CD4-positive, alpha-beta T cell treated with Interleukin-17A for 1 hour (primary cell): ENCODE data around the gene GATAD2A.

ENCODE experiments used
- DNase-seq: peaks from one replicate; pipeline ENCODE4 v3.0.0-alpha.2; 2020

GATAD2A gene

DNA sequence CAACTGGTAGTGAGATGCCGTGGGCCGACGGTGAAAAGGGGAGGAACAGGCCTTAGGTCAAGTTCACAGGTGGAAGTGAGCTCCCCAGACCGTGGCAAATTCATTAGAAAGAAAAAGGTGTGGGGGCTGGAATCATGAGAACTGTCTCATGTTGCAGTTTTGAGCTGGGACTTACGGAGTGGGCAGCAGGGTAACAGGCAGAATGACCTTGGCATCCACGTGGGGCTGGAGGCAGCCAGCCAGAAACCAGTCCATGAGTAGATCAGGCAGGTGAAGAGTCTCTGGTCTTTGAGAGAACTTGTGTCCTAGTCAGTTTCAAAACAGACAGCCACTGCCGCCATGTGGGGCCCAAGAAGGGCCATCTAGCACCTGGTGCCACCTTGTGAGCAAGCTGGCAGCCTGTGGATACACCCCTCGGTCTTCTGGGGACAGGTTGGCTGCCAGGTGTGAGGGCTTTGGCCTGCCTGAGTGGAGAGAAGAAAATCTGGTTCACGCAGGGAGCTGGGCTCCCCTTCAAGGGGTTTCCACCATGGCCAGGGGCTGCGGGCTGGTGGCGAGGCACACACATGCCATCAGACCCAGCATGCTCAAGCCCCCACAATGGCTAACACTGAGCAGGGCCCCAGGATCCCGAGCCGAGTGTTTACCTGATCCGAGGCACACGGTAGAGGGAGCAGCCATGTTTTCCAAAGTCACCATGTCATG, 86.0 kb downstream of the GATAD2A start:
- DNase-seq, result no peak

DNA sequence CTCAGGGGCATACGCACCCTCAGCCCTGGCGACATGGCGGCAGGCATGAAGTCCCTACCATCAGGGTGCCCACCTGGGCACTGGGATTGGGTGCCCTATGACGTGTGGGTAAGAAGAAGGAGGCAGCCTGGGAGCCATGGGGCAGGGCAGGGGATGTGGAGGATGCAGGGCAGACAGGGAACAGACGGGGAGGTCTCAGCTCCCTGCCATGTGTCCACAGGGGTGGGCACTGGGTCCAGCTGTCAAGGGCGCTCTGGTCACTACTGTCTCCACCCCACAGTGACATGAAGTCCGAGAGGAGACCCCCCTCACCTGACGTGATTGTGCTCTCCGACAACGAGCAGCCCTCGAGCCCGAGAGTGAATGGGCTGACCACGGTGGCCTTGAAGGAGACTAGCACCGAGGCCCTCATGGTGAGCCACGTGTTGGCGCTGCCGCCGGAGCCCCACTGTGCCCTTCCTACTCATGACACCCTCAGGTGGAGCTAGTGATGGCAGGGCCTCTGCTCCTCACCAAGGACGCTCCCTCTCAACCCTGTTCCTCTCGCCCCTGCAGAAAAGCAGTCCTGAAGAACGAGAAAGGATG, 86.6 kb downstream of the GATAD2A start:
- no peak for DNase-seq

- DNase-seq, result no peak
Measured at GRCh38 chr19:19493841-19494546, 88.5 kb downstream of the GATAD2A start.

- no peak for DNase-seq
Measured at GRCh38 chr19:19495614-19496603, 90.4 kb downstream of the GATAD2A start.

GRCh38 chr19:19498255-19498991, 92.9 kb downstream of the GATAD2A start:
- no peak for DNase-seq

DNA sequence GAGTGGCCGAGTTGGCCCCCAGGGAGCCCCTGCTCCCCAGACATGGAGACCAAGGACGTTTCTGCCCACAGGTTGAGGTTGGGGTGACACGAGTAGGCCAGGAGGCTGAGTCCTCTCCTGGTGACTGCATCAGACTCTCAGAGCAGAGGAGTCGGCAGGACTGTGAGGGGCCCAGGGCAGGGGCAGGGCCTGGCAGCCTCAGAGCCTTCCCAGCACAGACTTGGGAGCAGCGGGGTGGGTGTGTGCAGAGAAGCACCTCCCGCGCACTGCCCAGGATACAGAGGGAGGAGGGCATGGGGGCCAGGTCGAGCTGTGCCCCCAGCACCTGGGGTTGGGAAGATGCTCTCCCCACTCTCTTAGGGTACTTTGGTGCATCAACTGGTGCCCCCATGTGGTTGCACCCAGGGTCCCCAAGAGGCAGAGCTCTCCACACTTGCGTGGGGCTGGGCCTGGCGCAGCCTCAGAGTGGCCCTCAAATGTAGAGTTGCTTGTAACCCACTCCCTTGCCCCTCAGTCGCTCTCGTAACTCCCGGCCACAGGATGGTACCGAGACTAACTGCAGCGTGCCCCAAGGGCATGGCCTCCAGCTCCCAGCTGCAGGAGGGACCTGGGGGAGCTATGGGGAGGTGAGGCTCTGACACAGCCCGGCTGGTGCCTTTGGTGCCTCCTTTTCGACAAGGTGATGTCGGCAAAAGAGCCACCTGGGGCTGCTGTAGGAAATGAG, 94.0 kb downstream of the GATAD2A start:
- DNase-seq, result no peak

- no peak for DNase-seq
Measured at GRCh38 chr19:19500975-19501644, 95.6 kb downstream of the GATAD2A start.

- DNase-seq, result no peak
Measured at GRCh38 chr19:19501798-19502197, 96.3 kb downstream of the GATAD2A start.

GRCh38 chr19:19502281-19502680, 96.8 kb downstream of the GATAD2A start:
- DNase-seq, result no peak

DNA sequence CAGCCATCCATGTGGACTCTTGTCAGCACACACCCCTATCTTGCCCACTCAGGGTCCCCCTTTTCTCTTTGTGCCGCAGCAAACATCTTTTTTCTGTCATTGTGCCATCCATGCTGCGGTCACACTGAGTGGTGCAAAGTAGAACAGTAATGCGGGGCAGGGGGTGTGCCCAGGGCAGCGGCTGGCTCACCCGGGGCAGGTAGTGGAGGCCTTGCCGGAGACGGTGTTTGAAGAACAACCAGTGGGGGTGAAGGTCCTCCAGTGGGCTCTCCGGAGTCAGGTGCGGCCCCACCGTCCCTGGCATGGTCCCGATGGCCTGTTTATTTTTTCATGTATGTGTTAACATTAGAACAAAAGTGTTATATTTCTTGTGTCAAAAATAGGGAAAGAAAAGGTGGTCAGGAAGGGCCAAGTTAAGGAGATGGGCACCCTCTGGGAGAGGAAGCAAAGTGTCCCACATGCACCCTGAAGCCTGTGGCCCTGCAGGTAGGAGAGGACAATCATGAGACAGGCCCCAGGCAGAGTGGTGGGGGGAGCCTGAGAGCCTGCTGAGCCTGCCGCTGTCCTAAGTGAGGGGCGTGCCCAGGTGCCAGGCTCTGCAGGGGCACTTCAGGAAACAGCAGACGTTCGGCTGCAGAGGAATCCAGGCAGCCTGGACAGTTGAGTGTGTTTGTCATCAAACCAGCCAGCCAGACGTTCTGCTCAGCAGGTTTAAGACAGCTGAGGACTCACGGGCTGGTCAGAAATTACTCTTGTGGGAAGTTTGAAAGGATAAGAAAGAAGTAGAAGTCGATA, 97.5 kb downstream of the GATAD2A start:
- DNase-seq, result no peak

DNA sequence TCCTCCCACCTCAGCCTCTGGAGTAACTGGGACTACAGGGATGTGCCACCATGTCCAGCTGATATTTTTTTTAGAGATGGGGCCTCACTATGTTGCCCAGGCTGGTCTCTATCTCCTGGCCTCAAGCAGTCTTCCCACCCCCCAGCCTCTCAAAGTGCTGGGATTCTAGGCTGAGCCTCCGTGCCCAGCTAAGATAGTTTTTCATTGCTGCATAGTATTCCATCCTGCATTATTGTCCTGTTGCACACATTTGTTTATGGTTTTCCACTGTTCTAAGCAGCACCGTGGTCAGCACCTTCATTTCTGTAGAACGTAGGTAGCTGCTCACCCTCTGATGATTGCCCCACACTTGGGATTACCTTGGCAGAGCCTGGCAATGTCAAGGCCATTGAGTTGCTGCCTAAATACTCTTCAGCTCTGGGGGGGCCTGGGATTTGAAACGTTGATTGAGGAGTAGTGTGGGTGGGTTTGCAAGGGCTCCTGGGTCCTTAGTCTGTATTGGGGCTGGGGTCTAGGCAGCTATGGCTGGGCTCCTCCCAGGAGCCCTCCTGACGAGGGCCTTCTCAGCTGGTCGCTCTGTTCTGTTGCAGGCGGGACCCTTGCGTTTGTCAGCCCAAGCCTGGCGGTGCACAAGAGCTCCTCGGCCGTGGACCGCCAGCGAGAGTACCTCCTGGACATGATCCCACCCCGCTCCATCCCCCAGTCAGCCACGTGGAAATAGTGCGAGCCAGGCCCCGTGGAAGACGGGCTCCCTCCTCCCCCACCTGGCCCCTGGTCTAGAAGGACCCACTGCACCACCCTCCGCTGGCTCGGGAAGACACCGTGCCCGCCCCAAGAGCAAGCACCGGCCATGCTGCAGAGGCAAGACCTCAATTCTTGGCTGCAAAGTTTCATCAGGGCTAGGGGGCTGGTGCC, 99.5 kb downstream of the GATAD2A start:
- no peak for DNase-seq

- DNase-seq, result no peak
Measured at GRCh38 chr19:19505669-19506326, 100.3 kb downstream of the GATAD2A start.

GRCh38 chr19:19506592-19506991, 101.1 kb downstream of the GATAD2A start:
- no peak for DNase-seq

DNA sequence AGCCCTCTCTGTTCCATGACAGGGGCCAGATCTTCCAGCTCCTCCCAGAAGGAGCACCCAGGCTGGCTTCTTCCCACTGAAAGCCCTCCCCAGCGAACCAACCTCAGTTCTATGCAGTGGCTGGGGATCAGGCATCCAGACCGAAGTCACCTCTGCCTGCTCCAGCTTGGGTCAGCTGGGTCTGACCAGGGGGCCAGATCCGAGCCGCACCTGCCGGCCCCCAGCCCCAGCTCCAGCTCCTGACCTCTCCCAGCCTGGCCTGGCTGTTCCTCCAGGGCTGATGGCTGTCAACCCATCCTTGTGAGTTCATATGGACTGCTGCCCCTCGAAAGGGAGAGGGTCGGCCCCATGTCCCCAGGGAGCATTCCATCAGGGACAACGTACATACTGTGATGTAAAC, 101.9 kb downstream of the GATAD2A start:
- no peak for DNase-seq

DNA sequence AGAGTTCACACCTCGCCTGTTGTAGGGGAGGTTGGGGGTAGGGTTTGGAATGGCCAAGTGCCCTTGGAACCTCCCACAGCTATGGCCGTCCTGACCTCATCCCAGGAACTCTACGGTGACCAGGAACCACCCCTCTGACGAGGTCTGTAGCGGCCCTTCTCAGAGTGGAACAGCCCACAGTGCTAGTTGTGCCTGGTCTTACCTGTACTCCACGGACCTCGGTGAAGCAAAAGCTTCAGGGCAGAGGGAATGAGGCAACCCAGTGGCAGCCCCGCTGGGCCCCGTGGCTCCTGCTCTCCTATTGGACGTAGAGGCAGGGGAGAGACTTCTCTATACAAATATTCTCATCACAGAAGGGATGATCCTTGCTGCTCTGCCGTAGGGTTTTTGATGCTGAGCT, 102.7 kb downstream of the GATAD2A start:
- DNase-seq, result no peak

DNA sequence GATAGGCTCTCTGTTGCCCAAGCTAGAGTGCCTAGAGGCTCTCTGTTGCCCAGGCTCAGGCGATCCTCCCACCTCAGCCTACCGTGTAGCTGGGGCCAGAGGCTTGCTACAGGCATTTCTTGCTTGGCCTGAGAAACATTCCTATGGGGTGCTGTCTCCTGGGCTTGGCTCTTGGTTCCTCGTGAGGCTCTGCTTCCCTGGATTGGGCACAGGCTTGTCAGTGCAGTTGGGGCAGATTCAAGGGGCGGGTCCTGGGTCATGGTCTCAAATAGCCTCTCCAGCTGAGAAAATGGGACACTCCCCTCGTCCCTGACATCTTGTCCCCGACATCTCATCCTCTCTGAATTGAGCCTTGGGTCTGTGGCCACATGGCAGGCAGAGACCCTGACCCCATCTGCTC, 105.0 kb downstream of the GATAD2A start:
- no peak for DNase-seq

GRCh38 chr19:19513682-19514081, 108.2 kb downstream of the GATAD2A start:
- no peak for DNase-seq

- peak; percentile 17 for DNase-seq
Measured at GRCh38 chr19:19514215-19514657, 108.8 kb downstream of the GATAD2A start.
